ENCODE results near the gene HIVEP3.

Gene HIVEP3

DNA sequence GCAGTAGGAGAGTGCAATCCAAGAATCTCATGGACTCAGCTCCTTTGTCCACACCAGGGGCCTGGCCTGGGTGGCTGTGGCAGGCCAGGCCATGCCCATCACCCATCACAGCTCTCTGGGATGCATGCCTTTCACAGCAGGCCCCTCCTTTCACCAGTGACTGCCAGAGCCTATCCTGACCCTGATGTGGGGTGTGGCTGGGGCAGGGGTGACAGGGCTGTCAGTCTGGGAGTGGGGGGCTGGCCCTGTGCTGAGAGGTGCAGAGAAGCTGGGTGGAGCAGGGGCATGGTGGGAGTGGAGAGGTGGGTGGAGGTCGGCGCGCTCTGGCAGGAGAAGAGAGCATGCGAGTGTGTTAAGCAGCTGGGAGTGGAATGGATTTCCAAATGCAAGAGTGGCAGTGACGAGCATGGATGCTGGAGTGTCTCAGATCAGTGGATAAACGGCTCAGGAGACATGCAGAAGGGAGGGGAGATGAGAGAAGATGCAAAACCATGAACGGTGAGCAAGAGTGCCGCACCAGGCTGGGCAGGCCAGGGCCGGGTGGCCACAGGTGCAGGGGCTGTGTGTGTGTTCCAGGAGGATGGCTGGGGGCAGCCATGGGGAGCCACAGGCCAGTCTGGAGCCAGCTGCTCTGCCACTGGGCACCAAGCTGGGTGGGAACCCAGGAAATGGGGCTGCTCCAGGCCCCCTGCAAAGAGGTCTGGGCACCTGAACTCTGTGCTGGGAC lies 394.6 kb downstream of the HIVEP3 start:
- Histone ChIP-seq H3K4me1 (no peaks in the 10 kb centered on the region), H3K4me2 (ENCODE audit: low read length) (no peak overlapping the region), H3K9me3 (ENCODE audit: control insufficient read depth, low read length) (no peaks in the 10 kb centered on the region), H3K79me2 (no peaks in the 10 kb centered on the region), H3K36me3 (ENCODE audit: control insufficient read depth, insufficient read depth, low read length) (no peaks in the 10 kb centered on the region), H2AFZ (no peak overlapping the region), H3K9ac (no peak overlapping the region), H3K27ac (no peak overlapping the region), H3K27me3 (ENCODE audit: control insufficient read depth, insufficient read depth, low read length) (no peaks in the 10 kb centered on the region), H3K4me3 (ENCODE audit: low read depth, low read length) (no peak overlapping the region)
- TF ChIP-seq, protein P1, sequence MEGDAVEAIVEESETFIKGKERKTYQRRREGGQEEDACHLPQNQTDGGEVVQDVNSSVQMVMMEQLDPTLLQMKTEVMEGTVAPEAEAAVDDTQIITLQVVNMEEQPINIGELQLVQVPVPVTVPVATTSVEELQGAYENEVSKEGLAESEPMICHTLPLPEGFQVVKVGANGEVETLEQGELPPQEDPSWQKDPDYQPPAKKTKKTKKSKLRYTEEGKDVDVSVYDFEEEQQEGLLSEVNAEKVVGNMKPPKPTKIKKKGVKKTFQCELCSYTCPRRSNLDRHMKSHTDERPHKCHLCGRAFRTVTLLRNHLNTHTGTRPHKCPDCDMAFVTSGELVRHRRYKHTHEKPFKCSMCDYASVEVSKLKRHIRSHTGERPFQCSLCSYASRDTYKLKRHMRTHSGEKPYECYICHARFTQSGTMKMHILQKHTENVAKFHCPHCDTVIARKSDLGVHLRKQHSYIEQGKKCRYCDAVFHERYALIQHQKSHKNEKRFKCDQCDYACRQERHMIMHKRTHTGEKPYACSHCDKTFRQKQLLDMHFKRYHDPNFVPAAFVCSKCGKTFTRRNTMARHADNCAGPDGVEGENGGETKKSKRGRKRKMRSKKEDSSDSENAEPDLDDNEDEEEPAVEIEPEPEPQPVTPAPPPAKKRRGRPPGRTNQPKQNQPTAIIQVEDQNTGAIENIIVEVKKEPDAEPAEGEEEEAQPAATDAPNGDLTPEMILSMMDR (IDR thresholded peaks at IDR 0.05), result no peak

- Histone ChIP-seq H3K27me3 (ENCODE audit: control insufficient read depth, insufficient read depth, low read length) (no peaks in the 10 kb centered on the region), H3K9me3 (ENCODE audit: control insufficient read depth, low read length) (no peaks in the 10 kb centered on the region), H3K4me2 (ENCODE audit: low read length) (no peak overlapping the region), H3K79me2 (no peaks in the 10 kb centered on the region), H3K36me3 (ENCODE audit: control insufficient read depth, insufficient read depth, low read length) (no peaks in the 10 kb centered on the region), H3K4me1 (no peaks in the 10 kb centered on the region), H3K4me3 (ENCODE audit: low read depth, low read length) (no peak overlapping the region), H3K9ac (no peak overlapping the region), H2AFZ (no peak overlapping the region), H3K27ac (no peak overlapping the region)
- TF ChIP-seq, protein P1 (IDR thresholded peaks at IDR 0.05), result no peak
Measured at GRCh38 chr1:41523071-41523470, 395.7 kb downstream of the HIVEP3 start.

- H3K27ac ChIP-seq, result no peak overlapping the region
- H3K36me3 ChIP-seq (ENCODE audit: control insufficient read depth, insufficient read depth, low read length), result no peaks in the 10 kb centered on the region
- H3K27me3 ChIP-seq (ENCODE audit: control insufficient read depth, insufficient read depth, low read length), result no peaks in the 10 kb centered on the region
- H2AFZ ChIP-seq, result no peak overlapping the region
- H3K4me1 ChIP-seq, result no peaks in the 10 kb centered on the region
- no peaks in the 10 kb centered on the region for H3K9me3 ChIP-seq (ENCODE audit: control insufficient read depth, low read length)
- H3K4me3 ChIP-seq (ENCODE audit: low read depth, low read length), result no peak overlapping the region
- no peak overlapping the region for H3K4me2 ChIP-seq (ENCODE audit: low read length)
- H3K9ac ChIP-seq, result no peak overlapping the region
- TF ChIP-seq, protein P1 (IDR thresholded peaks at IDR 0.05), result no peak
- no peaks in the 10 kb centered on the region for H3K79me2 ChIP-seq
Measured at GRCh38 chr1:41521766-41522165, 397.0 kb downstream of the HIVEP3 start.

DNA sequence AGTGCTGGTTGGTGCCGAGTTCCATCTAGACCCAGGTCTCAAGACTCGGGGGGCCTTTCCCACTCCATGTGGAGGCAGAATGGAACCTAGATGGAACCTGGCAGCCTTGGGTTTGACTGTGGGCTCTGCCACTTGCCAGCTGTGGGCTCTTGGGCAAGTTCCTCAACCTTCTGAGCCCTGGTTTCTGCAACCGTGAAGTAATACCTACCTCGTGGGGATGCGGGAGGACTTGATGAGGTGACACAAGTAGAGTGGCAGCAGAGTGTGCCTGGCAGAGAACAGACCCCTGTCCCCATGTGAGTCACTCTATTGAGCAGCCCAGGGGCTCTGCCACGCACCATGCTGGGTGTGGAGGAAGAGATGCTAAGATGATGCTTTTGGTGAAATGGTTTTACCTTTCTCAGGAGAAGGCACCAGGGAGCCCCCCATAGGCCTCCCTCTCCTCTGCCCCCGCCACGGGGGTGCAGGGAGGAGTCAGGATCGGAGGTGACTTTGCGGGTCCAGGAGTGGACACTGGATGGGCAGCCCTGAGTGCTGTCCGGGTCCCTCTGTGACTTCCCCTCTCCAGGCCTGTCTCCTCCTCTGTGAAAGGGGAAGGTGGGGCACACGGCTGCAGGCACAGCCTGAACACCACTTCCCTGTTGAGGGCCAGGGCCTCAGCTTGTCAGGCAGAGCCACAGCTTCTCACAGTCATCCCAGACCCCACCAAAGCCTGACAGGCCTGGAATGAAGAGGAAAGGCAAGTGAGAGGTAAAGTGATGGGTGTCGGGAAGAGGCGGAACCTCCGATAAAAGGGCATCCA lies 397.6 kb downstream of the HIVEP3 start:
- no peaks in the 10 kb centered on the region for H3K4me1 ChIP-seq
- no peaks in the 10 kb centered on the region for H3K79me2 ChIP-seq
- TF ChIP-seq, protein P1 (IDR thresholded peaks at IDR 0.05), result no peak
- no peak overlapping the region for H3K4me3 ChIP-seq (ENCODE audit: low read depth, low read length)
- no peaks in the 10 kb centered on the region for H3K27me3 ChIP-seq (ENCODE audit: control insufficient read depth, insufficient read depth, low read length)
- H3K9me3 ChIP-seq (ENCODE audit: control insufficient read depth, low read length), result no peaks in the 10 kb centered on the region
- H3K9ac ChIP-seq, result no peak overlapping the region
- H3K4me2 ChIP-seq (ENCODE audit: low read length), result no peak overlapping the region
- H3K27ac ChIP-seq, result no peak overlapping the region
- no peak overlapping the region for H2AFZ ChIP-seq
- no peaks in the 10 kb centered on the region for H3K36me3 ChIP-seq (ENCODE audit: control insufficient read depth, insufficient read depth, low read length)

Measured in parathyroid adenoma (tissue), 2 donors.